Calu3 (cell line): ENCODE data around the gene WLS. TPM values are rescaled to one million over a fixed set of nuclear protein-coding genes. Genes with fewer than 3 reads are reported as not detected.

ENCODE experiments used
- BruUV-seq: library from RNA; stranded (reverse); fragments of 400-500 nt; replicated peaks from 2 replicates; lab custom pipeline; 2021; lab: Mats Ljungman, UMichigan
- CTCF ChIA-PET: fragments of 300-600 bp; sonication (Branson Sonifier 250); formaldehyde crosslinking; loops from one replicate; lab custom pipeline; 2022; ENCODE audit warnings: antibody characterized with exemption; lab: Charles Lee
- DNase-seq: peaks from one replicate; pipeline ENCODE4 v3.0.0; 2022
- H3K27ac Mint-ChIP-seq: one replicate; pipeline ENCODE4 v1.8.0; 2022; ENCODE audit warnings: mixed read lengths; ENCODE audit not compliant: unreplicated experiment
- H3K27me3 Mint-ChIP-seq: one replicate; pipeline ENCODE4 v1.8.0; 2022; ENCODE audit warnings: mixed read lengths; ENCODE audit not compliant: unreplicated experiment
- H3K36me3 Mint-ChIP-seq: one replicate; pipeline ENCODE4 v1.8.0; 2022; ENCODE audit warnings: mild to moderate bottlenecking, moderate library complexity, mixed read lengths; ENCODE audit not compliant: insufficient read depth, unreplicated experiment
- H3K4me1 Mint-ChIP-seq: one replicate; pipeline ENCODE4 v1.8.0; 2022; ENCODE audit warnings: mild to moderate bottlenecking, low read depth, mixed read lengths; ENCODE audit not compliant: unreplicated experiment
- H3K4me3 Mint-ChIP-seq: one replicate; pipeline ENCODE4 v1.8.0; 2022; ENCODE audit warnings: mild to moderate bottlenecking, low read depth, moderate library complexity, mixed read lengths; ENCODE audit not compliant: unreplicated experiment
- H3K9me3 Mint-ChIP-seq: one replicate; pipeline ENCODE4 v1.8.0; 2022; ENCODE audit warnings: low read depth, mixed read lengths; ENCODE audit not compliant: unreplicated experiment
- CTCF ChIP-seq: fragments of 200-600 bp; IDR thresholded peaks from one replicate; pipeline ENCODE4 v1.8.0; 2022; ENCODE audit warnings: antibody characterized with exemption; ENCODE audit not compliant: unreplicated experiment
- intact Hi-C: fragments of 100-400 bp; cut with micrococcal nuclease; formaldehyde crosslinking; loops from one replicate; pipeline ENCODE4 v1.10.0; 2022; ENCODE audit not compliant: unreplicated experiment
- total RNA-seq: library from RNA; stranded (reverse); gene quantifications from 2 replicates; pipeline ENCODE4 v1.2.3, GENCODE V29; 2022

WLS gene
- total RNA-seq, 1 experiment from 2014 or later = 50.9 TPM

- CTCF ChIA-PET = interaction anchor here (0.6 kb wide), 1 partner anchor 62 kb away, joined by 6 read pairs; no protein-coding TSS in a partner anchor
- no peak overlapping the region for H3K4me3 Mint-ChIP-seq
- H3K36me3 Mint-ChIP-seq = no peaks in the 10 kb centered on the region
Observed at GRCh38 chr1:68254667-68255226, 22.4 kb upstream of the WLS start.

GRCh38 chr1:68237040-68237439 is 4.7 kb upstream of the WLS start:
- DNase-seq = no peak
- H3K9me3 Mint-ChIP-seq = no peaks in the 10 kb centered on the region
- no peak overlapping the region for H3K4me3 Mint-ChIP-seq
- no peak overlapping the region for H3K27ac Mint-ChIP-seq
- TF ChIP-seq CTCF = no peak
- H3K27me3 Mint-ChIP-seq = no peaks in the 10 kb centered on the region
- H3K36me3 Mint-ChIP-seq = peaks cover 8% of the 10 kb centered on the region
- intact Hi-C loops = no loop called here
- CTCF ChIA-PET = no interaction called here
- H3K4me1 Mint-ChIP-seq = no peaks in the 10 kb centered on the region
- no TSS peak for BruUV-seq

More at GRCh38 chr1:68254667-68255226, 22.4 kb upstream of the WLS start:
- H3K9me3 Mint-ChIP-seq = peaks cover 2% of the 10 kb centered on the region
- intact Hi-C loops = no loop called here
- no peak for TF ChIP-seq CTCF
- H3K27ac Mint-ChIP-seq = no peak overlapping the region
- DNase-seq = no peak
- H3K27me3 Mint-ChIP-seq = no peaks in the 10 kb centered on the region
- H3K4me1 Mint-ChIP-seq = no peaks in the 10 kb centered on the region
- no TSS peak for BruUV-seq

GRCh38 chr1:68234094-68234493 is 1.8 kb upstream of the WLS start:
- CTCF ChIA-PET = interaction anchor here (2.7 kb wide), 1 partner anchor 114 kb away, joined by 7 read pairs; no protein-coding TSS in a partner anchor
- peaks cover 19% of the 10 kb centered on the region for H3K4me1 Mint-ChIP-seq
- BruUV-seq = no TSS peak
- H3K4me3 Mint-ChIP-seq = no peak overlapping the region
- peaks cover 26% of the 10 kb centered on the region for H3K36me3 Mint-ChIP-seq
- no peak for TF ChIP-seq CTCF
- intact Hi-C loops = loop anchor here (5.0 kb wide), 2 partner anchors 37 to 57 kb away; no protein-coding TSS in a partner anchor
- H3K27me3 Mint-ChIP-seq = no peaks in the 10 kb centered on the region
- H3K9me3 Mint-ChIP-seq = no peaks in the 10 kb centered on the region
- no peak overlapping the region for H3K27ac Mint-ChIP-seq
- DNase-seq = no peak

- CTCF ChIA-PET = interaction anchor here (1.8 to 2.7 kb wide), 2 partner anchors 36 to 113 kb away, joined by 5 to 7 read pairs; no protein-coding TSS in a partner anchor
- peaks cover 19% of the 10 kb centered on the region for H3K4me1 Mint-ChIP-seq
- no peak for TF ChIP-seq CTCF
- no peaks in the 10 kb centered on the region for H3K9me3 Mint-ChIP-seq
- no peak for DNase-seq
- peak overlapping the region; percentile 96 for H3K4me3 Mint-ChIP-seq
- no peak overlapping the region for H3K27ac Mint-ChIP-seq
- BruUV-seq = no TSS peak
- intact Hi-C loops = loop anchor here (2.0 to 5.0 kb wide), 3 partner anchors 36 to 88 kb away; no protein-coding TSS in a partner anchor
- peaks cover 26% of the 10 kb centered on the region for H3K36me3 Mint-ChIP-seq
- no peaks in the 10 kb centered on the region for H3K27me3 Mint-ChIP-seq
Observed at GRCh38 chr1:68233202-68233601, 879 bp upstream of the WLS start.
